Transverse colon (tissue), 3 donors: ENCODE data around the gene EYA2.
A peak's percentile ranks its signal among the peaks of the same experiment; 100 is the strongest.

Experiments used
- POLR2A ChIP-seq: fragments of 450-650 bp; IDR thresholded peaks from one replicate; pipeline ENCODE4 v1.6.1; 2016; ENCODE audit warnings: antibody characterized with exemption, mild to moderate bottlenecking, moderate library complexity
- TF ChIP-seq, protein P1 (sequence below), 5 experiments: fragments of 200-600 bp in 3 of 5; fragments of 450-650 bp in 2 of 5; sonication (generic) in 3 of 5; IDR thresholded peaks; 1 replicate in 2 of 5; 2 replicates in 3 of 5; pipeline ENCODE4 v1.5.1; 2016 to 2017; ENCODE audit warnings: antibody characterized with exemption in 5 of 5, inconsistent platforms in 3 of 5, mild to moderate bottlenecking in 2 of 5, moderate library complexity in 1 of 5

DNA sequence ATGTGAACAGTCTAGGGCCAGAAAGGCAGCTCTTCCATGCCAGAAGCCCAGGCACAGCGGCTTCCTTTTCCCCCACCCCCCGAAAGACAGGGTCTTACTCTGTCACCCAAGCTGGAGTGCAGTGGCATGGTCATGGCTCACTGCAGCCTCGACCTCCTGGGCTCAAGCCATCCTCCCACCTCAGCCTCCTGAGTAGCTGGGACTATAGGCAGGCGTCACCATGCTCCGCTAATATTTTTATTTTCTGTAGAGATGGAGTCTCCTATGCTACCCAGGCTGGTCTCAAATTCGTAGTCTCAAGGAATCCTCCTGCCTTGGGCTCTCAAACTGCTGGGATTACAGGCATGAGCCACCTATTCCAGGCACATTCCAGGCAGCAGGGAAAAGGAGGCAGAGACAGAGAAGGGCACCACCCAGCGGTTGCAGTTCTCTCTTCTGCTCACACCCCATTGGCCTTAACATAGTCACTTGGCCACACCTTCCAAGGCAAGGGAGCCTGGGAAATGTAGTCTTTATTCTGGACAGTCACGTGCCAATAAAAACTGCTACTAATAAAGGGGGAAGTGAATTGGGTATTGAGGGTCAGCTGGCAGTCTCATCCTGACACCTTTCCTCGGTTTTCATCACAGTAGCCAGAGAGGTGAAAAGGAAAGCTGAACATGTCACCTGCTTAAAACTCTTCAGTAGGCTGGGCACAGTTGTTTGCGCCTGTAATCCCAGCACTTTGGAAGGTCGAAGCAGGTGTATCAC is 255.9 kb downstream of the EYA2 start:
- TF ChIP-seq POLR2A: no peak
- TF ChIP-seq, protein P1, sequence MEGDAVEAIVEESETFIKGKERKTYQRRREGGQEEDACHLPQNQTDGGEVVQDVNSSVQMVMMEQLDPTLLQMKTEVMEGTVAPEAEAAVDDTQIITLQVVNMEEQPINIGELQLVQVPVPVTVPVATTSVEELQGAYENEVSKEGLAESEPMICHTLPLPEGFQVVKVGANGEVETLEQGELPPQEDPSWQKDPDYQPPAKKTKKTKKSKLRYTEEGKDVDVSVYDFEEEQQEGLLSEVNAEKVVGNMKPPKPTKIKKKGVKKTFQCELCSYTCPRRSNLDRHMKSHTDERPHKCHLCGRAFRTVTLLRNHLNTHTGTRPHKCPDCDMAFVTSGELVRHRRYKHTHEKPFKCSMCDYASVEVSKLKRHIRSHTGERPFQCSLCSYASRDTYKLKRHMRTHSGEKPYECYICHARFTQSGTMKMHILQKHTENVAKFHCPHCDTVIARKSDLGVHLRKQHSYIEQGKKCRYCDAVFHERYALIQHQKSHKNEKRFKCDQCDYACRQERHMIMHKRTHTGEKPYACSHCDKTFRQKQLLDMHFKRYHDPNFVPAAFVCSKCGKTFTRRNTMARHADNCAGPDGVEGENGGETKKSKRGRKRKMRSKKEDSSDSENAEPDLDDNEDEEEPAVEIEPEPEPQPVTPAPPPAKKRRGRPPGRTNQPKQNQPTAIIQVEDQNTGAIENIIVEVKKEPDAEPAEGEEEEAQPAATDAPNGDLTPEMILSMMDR (IDR thresholded peaks at IDR 0.05): peak; percentile 43 to 65 (median 54)
